GM12872 (cell line): ENCODE data around the gene ITPR2.

Experiments
- CTCF ChIP-seq: IDR thresholded peaks from 3 replicates; pipeline ENCODE4 v1.5.1; 2011; ENCODE audit warnings: low read depth, mild to moderate bottlenecking, low read length, moderate library complexity; ENCODE audit not compliant: insufficient read depth

ITPR2 gene

GRCh38 chr12:26648066-26648465, 184.9 kb downstream of the ITPR2 start:
- no peak for TF ChIP-seq CTCF

- no peak for TF ChIP-seq CTCF
Measured at GRCh38 chr12:26647088-26647487, 185.9 kb downstream of the ITPR2 start.

GRCh38 chr12:26646571-26646970, 186.4 kb downstream of the ITPR2 start:
- TF ChIP-seq CTCF: no peak

GRCh38 chr12:26643532-26644315, 189.3 kb downstream of the ITPR2 start:
- no peak for TF ChIP-seq CTCF

GRCh38 chr12:26642361-26642760, 190.6 kb downstream of the ITPR2 start:
- TF ChIP-seq CTCF: no peak

- TF ChIP-seq CTCF: no peak
Measured at GRCh38 chr12:26636710-26637328, 196.2 kb downstream of the ITPR2 start.

- TF ChIP-seq CTCF: no peak
Measured at GRCh38 chr12:26633591-26634210, 199.3 kb downstream of the ITPR2 start.
